Nephron progenitor cell (in vitro differentiated cells): ENCODE data around the gene VTI1A.

ENCODE experiments used
- DNase-seq: peaks from one replicate; pipeline ENCODE4 v3.0.0; 2021
- H3K27ac Mint-ChIP-seq: 2 replicates; pipeline ENCODE4 v1.8.0; 2021; ENCODE audit warnings: mild to moderate bottlenecking, moderate library complexity, mixed read lengths
- H3K27me3 Mint-ChIP-seq: 2 replicates; pipeline ENCODE4 v1.8.0; 2021; ENCODE audit warnings: mild to moderate bottlenecking, low read depth, mixed read lengths; ENCODE audit not compliant: poor library complexity
- H3K36me3 Mint-ChIP-seq: 2 replicates; pipeline ENCODE4 v1.8.0; 2021; ENCODE audit warnings: low read depth, mixed read lengths
- H3K4me1 Mint-ChIP-seq: 2 replicates; pipeline ENCODE4 v1.8.0; 2021; ENCODE audit warnings: mixed read lengths
- H3K4me3 Mint-ChIP-seq: 2 replicates; pipeline ENCODE4 v1.8.0; 2021; ENCODE audit warnings: mild to moderate bottlenecking, moderate library complexity, mixed read lengths
- H3K9me3 Mint-ChIP-seq: 2 replicates; pipeline ENCODE4 v1.8.0; 2021; ENCODE audit warnings: mild to moderate bottlenecking, moderate library complexity, mixed read lengths
- TF ChIP-seq, protein P1 (sequence below): fragments of 200-600 bp; sonication (generic); IDR thresholded peaks from 2 replicates; pipeline ENCODE4 v1.5.0; 2021; ENCODE audit warnings: antibody characterized with exemption

Gene VTI1A

GRCh38 chr10:112650588-112651030, 203.6 kb downstream of the VTI1A start:
- H3K27ac Mint-ChIP-seq, result no peak overlapping the region
- DNase-seq, result no peak
- H3K36me3 Mint-ChIP-seq, result no peaks in the 10 kb centered on the region
- peaks cover 15% of the 10 kb centered on the region for H3K4me1 Mint-ChIP-seq
- no peak overlapping the region for H3K4me3 Mint-ChIP-seq
- H3K9me3 Mint-ChIP-seq, result no peaks in the 10 kb centered on the region
- TF ChIP-seq, protein P1, sequence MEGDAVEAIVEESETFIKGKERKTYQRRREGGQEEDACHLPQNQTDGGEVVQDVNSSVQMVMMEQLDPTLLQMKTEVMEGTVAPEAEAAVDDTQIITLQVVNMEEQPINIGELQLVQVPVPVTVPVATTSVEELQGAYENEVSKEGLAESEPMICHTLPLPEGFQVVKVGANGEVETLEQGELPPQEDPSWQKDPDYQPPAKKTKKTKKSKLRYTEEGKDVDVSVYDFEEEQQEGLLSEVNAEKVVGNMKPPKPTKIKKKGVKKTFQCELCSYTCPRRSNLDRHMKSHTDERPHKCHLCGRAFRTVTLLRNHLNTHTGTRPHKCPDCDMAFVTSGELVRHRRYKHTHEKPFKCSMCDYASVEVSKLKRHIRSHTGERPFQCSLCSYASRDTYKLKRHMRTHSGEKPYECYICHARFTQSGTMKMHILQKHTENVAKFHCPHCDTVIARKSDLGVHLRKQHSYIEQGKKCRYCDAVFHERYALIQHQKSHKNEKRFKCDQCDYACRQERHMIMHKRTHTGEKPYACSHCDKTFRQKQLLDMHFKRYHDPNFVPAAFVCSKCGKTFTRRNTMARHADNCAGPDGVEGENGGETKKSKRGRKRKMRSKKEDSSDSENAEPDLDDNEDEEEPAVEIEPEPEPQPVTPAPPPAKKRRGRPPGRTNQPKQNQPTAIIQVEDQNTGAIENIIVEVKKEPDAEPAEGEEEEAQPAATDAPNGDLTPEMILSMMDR, result no peak
- H3K27me3 Mint-ChIP-seq, result no peaks in the 10 kb centered on the region

DNA sequence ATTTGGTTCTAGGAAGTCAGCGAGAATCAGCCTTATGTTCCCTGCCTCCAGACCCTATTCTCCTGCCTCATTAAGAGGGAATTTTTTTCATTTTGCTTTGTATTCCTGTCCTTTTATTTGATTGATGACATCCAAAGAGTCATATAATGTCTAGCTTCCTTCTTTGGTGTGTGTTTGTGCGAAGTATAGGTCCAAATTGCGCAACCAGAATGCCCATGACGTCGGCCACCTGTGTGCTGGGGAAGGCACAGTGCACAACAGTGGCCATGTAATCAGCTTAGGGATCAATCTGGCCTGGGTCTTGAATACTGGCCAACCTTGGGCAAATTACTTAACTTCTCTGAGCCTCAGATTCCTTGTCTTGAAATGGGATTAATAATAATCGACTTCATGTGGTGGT, 206.2 kb downstream of the VTI1A start:
- TF ChIP-seq, protein P1, result no peak
- H3K4me1 Mint-ChIP-seq, result peaks cover 19% of the 10 kb centered on the region
- H3K4me3 Mint-ChIP-seq, result no peak overlapping the region
- no peak for DNase-seq
- no peaks in the 10 kb centered on the region for H3K9me3 Mint-ChIP-seq
- H3K36me3 Mint-ChIP-seq, result peaks cover 5% of the 10 kb centered on the region
- no peaks in the 10 kb centered on the region for H3K27me3 Mint-ChIP-seq
- H3K27ac Mint-ChIP-seq, result no peak overlapping the region

DNA sequence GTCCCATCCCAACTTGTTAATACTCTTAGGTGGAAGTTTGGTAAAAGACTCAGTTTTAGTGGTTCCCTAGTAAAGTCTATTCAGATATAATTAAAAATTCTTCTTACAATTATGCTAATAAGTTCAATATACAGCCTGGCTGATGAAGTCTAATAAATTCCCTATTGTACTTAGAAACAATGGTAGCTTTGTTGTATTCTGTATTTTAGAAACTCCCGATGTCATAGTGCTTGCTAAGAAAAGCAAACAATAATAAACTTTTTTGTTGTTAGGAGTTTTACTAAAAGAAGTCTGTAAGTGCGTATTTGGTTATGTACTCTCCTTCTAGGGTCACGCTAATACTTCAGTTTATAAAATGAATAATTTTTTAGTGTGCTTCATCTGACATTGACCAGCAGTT, 206.8 kb downstream of the VTI1A start:
- peaks cover 18% of the 10 kb centered on the region for H3K4me1 Mint-ChIP-seq
- DNase-seq, result no peak
- TF ChIP-seq, protein P1, result no peak
- H3K36me3 Mint-ChIP-seq, result peaks cover 8% of the 10 kb centered on the region
- no peaks in the 10 kb centered on the region for H3K9me3 Mint-ChIP-seq
- no peak overlapping the region for H3K4me3 Mint-ChIP-seq
- H3K27ac Mint-ChIP-seq, result no peak overlapping the region
- no peaks in the 10 kb centered on the region for H3K27me3 Mint-ChIP-seq

GRCh38 chr10:112654794-112655193, 207.8 kb downstream of the VTI1A start:
- DNase-seq, result no peak
- no peaks in the 10 kb centered on the region for H3K27me3 Mint-ChIP-seq

GRCh38 chr10:112655722-112656121, 208.7 kb downstream of the VTI1A start:
- Mint-ChIP-seq H3K4me1 (peaks cover 15% of the 10 kb centered on the region), H3K4me3 (no peak overlapping the region), H3K36me3 (peaks cover 8% of the 10 kb centered on the region), H3K27me3 (no peaks in the 10 kb centered on the region), H3K27ac (peak overlapping the region; percentile 40), H3K9me3 (no peaks in the 10 kb centered on the region)
- TF ChIP-seq, protein P1, result no peak
- no peak for DNase-seq

More at GRCh38 chr10:112654794-112655193, 207.8 kb downstream of the VTI1A start:
- H3K4me3 Mint-ChIP-seq, result no peak overlapping the region
- TF ChIP-seq, protein P1, result no peak
- no peak overlapping the region for H3K27ac Mint-ChIP-seq
- peaks cover 15% of the 10 kb centered on the region for H3K4me1 Mint-ChIP-seq
- no peaks in the 10 kb centered on the region for H3K9me3 Mint-ChIP-seq
- H3K36me3 Mint-ChIP-seq, result peaks cover 8% of the 10 kb centered on the region

DNA sequence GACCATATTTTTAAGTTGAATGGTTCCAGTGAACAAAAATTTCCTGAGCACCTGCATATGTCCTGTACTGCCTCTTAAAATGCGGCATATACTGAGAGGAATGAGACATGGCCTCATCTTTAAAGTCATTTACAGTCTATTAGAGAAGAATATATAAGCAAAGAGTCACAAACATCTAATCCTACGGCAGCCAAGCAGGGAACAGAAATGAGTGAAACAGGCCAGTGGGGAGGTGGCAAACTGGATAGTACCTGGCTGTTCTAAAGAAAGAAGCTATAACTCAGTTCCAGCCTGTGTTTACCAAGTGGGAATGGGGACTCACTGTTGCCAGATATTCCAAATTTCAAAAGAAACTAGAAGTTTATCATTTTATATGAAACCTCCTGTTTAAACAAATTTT, 211.4 kb downstream of the VTI1A start:
- TF ChIP-seq, protein P1, result no peak
- H3K27me3 Mint-ChIP-seq, result no peaks in the 10 kb centered on the region
- H3K4me1 Mint-ChIP-seq, result peaks cover 15% of the 10 kb centered on the region
- peak overlapping the region; percentile 32 for H3K27ac Mint-ChIP-seq
- no peak for DNase-seq
- H3K4me3 Mint-ChIP-seq, result no peak overlapping the region
- H3K36me3 Mint-ChIP-seq, result peaks cover 22% of the 10 kb centered on the region
- H3K9me3 Mint-ChIP-seq, result peaks cover 8% of the 10 kb centered on the region
